Neutrophil (primary cell): ENCODE measurements around the gene SLC17A3.

Experiments used
- H3K27ac ChIP-seq: fragments of 200-600 bp; sonication (generic); 2 replicates; pipeline ENCODE4 v1.5.1; 2016; ENCODE audit warnings: mild to moderate bottlenecking, moderate library complexity
- H3K27me3 ChIP-seq: fragments of 200-600 bp; sonication (generic); 2 replicates; pipeline ENCODE4 v1.6.0; 2016; ENCODE audit warnings: mild to moderate bottlenecking
- H3K36me3 ChIP-seq: fragments of 200-600 bp; sonication (generic); 2 replicates; pipeline ENCODE4 v1.5.1; 2017
- H3K4me1 ChIP-seq, 2 experiments: fragments of 200-600 bp in 1 of 2; sonication (generic) in 1 of 2; 1 replicate in 1 of 2; 2 replicates in 1 of 2; pipeline versions ENCODE4 v1.5.1 to v1.6.1; 2013 to 2016; ENCODE audit warnings: low read depth in 1 of 2, low read length in 1 of 2, mild to moderate bottlenecking in 1 of 2, moderate library complexity in 1 of 2; ENCODE audit not compliant: control insufficient read depth in 1 of 2, insufficient read depth in 1 of 2
- H3K4me3 ChIP-seq, 2 experiments: fragments of 200-600 bp in 1 of 2; sonication (generic) in 1 of 2; 1 replicate in 1 of 2; 2 replicates in 1 of 2; pipeline ENCODE4 v1.5.1; 2013 to 2016; ENCODE audit warnings: low read depth in 1 of 2, low read length in 1 of 2, mild to moderate bottlenecking in 1 of 2, moderate library complexity in 1 of 2
- H3K9me3 ChIP-seq: fragments of 200-600 bp; sonication (generic); 2 replicates; pipeline ENCODE4 v1.5.1; 2016
- TF ChIP-seq, protein P1 (sequence below): fragments of 200-600 bp; sonication (generic); IDR thresholded peaks from 2 replicates; pipeline ENCODE4 v1.5.1; 2016; ENCODE audit warnings: antibody characterized with exemption

SLC17A3 gene

GRCh38 chr6:25835442-25836283, 38.4 kb downstream of the SLC17A3 start:
- Histone ChIP-seq H3K27ac (no peak overlapping the region), H3K4me1 (no peaks in the 10 kb centered on the region), H3K27me3 (no peaks in the 10 kb centered on the region), H3K4me3 (no peak overlapping the region), H3K36me3 (no peaks in the 10 kb centered on the region), H3K9me3 (no peaks in the 10 kb centered on the region)
- TF ChIP-seq, protein P1, sequence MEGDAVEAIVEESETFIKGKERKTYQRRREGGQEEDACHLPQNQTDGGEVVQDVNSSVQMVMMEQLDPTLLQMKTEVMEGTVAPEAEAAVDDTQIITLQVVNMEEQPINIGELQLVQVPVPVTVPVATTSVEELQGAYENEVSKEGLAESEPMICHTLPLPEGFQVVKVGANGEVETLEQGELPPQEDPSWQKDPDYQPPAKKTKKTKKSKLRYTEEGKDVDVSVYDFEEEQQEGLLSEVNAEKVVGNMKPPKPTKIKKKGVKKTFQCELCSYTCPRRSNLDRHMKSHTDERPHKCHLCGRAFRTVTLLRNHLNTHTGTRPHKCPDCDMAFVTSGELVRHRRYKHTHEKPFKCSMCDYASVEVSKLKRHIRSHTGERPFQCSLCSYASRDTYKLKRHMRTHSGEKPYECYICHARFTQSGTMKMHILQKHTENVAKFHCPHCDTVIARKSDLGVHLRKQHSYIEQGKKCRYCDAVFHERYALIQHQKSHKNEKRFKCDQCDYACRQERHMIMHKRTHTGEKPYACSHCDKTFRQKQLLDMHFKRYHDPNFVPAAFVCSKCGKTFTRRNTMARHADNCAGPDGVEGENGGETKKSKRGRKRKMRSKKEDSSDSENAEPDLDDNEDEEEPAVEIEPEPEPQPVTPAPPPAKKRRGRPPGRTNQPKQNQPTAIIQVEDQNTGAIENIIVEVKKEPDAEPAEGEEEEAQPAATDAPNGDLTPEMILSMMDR: no peak

DNA sequence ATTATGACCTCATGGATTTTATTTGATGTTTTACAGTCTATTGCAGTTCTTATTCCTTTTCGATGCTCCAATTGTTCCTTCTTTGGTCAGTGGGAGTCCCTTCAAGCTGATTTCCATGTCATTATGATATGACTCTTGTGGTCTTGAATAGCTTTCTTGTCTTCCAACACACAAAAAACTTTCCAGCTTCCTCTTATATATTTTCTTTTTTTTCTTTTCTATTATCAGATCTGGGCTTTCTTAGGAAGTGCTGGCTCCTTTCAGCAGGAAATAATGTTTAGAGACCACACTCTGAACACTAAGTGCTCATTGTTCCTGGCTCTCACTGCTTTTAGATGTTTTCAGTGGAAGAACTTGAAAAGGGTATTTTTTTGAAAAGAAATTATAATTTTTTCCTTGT, 39.1 kb downstream of the SLC17A3 start:
- Histone ChIP-seq H3K36me3 (no peaks in the 10 kb centered on the region), H3K4me1 (no peaks in the 10 kb centered on the region), H3K4me3 (no peak overlapping the region), H3K27ac (no peak overlapping the region), H3K27me3 (no peaks in the 10 kb centered on the region), H3K9me3 (no peaks in the 10 kb centered on the region)
- TF ChIP-seq, protein P1: no peak

DNA sequence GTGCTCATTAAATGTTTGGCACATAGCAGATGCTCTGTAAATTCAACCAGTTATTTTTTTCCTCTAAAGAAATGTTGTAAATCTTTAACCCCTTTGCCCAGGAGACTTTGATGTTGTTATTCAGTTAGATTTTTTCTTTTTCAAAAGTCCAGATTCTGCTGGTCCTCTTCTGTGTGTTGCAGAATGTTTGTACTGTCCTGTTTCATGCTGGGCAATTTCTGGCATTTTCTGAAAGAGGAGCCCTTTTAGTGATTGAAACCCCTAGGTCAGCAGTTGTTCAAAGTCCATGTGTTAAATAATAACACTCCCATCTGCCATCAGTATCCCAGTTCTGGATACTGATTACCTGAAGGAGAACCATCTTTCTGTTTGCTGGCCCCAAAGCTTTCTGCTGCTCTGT, 40.9 kb downstream of the SLC17A3 start:
- Histone ChIP-seq H3K4me3 (no peak overlapping the region), H3K27me3 (no peaks in the 10 kb centered on the region), H3K4me1 (no peaks in the 10 kb centered on the region), H3K9me3 (no peaks in the 10 kb centered on the region), H3K27ac (no peak overlapping the region), H3K36me3 (no peaks in the 10 kb centered on the region)
- TF ChIP-seq, protein P1: no peak

- Histone ChIP-seq H3K36me3 (no peaks in the 10 kb centered on the region), H3K27me3 (no peaks in the 10 kb centered on the region), H3K27ac (no peak overlapping the region), H3K9me3 (no peaks in the 10 kb centered on the region), H3K4me3 (no peak overlapping the region), H3K4me1 (no peaks in the 10 kb centered on the region)
- TF ChIP-seq, protein P1: no peak
These were observed 41.4 kb downstream of the SLC17A3 start for GRCh38 chr6:25832670-25833069.

- Histone ChIP-seq H3K36me3 (no peaks in the 10 kb centered on the region), H3K27ac (no peak overlapping the region)
- TF ChIP-seq, protein P1: no peak
These were observed 41.8 kb downstream of the SLC17A3 start for GRCh38 chr6:25832307-25832662.

More at GRCh38 chr6:25832307-25832662, 41.8 kb downstream of the SLC17A3 start:
- Histone ChIP-seq H3K9me3 (no peaks in the 10 kb centered on the region), H3K27me3 (no peaks in the 10 kb centered on the region), H3K4me1 (no peaks in the 10 kb centered on the region), H3K4me3 (no peak overlapping the region)
